Embryonic facial prominence (tissue), 1 donor: ENCODE measurements around the gene BCAP31.
"Not testable (repeated sequence)": the region's sequence is repeated elsewhere in the genome, so short reads cannot be mapped to it uniquely, and the experiment has no call there.

ENCODE experiments used
- DNase-seq: peaks from one replicate; pipeline ENCODE4 v3.0.0-alpha.2; 2016; ENCODE audit errors: extremely low spot score

BCAP31 gene

GRCh38 chrX:153763298-153763932 lies 39.2 kb upstream of the BCAP31 start:
- DNase-seq: no peak

GRCh38 chrX:153762626-153763173 lies 38.5 kb upstream of the BCAP31 start:
- no peak for DNase-seq

- DNase-seq: no peak
These were observed 37.7 kb upstream of the BCAP31 start for GRCh38 chrX:153761863-153762262.

GRCh38 chrX:153755136-153755535 lies 30.9 kb upstream of the BCAP31 start:
- no peak for DNase-seq

DNA sequence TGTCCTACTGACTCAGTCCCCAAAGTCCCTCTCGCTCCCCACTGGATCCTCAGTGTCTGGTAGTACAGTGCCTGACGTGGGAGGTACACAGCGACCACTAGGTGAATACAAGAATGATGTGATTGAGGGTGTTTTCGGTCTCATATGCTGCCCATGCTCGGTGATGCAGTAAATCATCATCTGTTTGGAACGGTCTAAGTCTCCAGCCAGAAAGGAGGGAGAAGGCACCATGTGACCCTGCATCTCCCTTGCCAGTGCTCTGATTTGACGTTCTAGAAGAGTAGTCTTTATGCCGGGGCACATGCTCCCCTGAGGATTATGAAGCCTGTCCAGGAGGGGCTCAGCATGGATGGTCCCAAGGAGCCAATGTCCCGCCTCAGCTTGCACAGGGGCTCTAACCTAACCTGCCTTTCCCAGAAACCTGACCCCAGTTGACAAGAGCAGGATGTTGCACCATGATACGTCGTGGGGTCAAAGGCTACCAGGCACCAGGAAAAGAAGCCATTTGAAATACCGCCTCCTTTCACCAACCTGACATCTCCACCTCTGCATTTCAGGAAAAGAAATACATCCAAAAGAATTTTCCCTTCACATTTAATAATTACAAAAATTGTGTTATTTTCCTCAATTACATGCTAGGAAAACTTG lies 26.1 kb upstream of the BCAP31 start:
- no peak for DNase-seq

DNA sequence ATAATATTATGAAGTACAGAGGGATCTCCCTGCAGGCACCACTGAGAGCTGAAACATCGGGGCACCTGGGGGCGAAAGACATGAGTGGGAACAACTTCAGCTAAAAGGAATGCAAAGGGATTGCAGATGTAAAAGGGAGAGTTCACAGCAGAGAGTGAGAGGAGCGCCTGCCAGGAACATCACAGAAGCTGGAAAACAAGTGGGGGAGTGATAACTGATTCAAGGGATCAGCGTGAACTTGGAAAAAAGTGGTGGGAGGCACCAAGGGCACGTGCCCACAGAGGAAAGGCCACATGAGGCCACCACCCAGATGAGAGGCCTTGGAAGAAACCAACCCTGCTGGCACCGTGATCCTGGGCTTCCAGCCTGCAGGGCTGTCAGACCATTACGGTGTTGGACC lies 24.8 kb upstream of the BCAP31 start:
- DNase-seq: not testable (repeated sequence)

DNA sequence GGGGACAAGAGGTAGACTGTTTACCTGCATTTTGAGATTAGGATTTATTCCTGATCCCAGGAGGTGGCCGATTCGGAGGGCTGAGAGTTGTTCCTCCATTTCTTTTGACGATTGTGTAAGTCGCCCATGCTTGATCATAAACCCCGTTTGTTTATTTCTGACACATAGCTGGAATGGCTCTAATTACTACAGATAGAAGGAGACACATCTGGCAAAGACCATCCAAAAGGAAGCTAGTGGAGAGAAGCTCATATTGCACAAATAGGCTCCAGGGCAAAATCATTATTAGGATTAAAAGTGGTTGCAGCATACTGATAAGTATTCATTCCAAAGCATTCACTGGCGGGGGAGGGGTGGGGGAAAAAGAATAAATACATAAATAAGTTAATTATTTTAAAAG lies 22.8 kb upstream of the BCAP31 start:
- not testable (repeated sequence) for DNase-seq

DNA sequence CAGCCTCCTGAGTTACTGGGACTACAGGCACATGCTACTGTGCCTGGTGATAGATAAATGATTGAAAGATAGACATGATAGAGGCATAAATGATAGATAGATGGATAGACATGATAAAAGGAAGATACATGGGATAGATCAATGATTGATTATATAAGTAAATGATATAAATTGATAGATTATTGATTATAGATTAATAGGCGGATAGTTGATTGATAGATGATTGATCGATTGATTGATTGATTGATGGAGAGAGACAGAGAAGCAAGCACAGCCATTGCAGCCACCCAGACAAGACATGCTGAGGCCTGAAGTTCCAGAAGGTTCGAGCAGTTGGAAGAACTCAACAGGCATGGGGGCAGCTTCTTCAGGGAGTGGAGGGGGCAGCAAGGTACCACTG lies 22.2 kb upstream of the BCAP31 start:
- no peak for DNase-seq

DNA sequence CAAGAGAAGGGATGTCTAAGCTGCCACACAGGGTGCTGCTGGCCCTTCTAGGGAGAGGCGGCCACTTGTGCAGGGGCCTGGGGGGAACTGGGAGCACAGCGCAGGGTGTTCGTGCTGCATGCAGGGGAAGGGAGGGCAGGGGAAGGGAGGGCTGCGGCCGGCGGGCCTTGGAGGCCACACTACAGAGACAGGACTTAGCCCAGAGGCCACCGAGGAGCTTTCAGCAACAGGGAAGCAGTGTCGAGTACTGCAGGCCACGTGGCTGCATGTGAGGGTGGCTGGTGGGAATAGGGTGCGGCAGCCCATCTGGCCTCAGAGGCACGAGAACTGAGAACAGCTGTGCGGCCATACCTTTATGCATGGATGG lies 20.9 kb upstream of the BCAP31 start:
- not testable (repeated sequence) for DNase-seq

DNA sequence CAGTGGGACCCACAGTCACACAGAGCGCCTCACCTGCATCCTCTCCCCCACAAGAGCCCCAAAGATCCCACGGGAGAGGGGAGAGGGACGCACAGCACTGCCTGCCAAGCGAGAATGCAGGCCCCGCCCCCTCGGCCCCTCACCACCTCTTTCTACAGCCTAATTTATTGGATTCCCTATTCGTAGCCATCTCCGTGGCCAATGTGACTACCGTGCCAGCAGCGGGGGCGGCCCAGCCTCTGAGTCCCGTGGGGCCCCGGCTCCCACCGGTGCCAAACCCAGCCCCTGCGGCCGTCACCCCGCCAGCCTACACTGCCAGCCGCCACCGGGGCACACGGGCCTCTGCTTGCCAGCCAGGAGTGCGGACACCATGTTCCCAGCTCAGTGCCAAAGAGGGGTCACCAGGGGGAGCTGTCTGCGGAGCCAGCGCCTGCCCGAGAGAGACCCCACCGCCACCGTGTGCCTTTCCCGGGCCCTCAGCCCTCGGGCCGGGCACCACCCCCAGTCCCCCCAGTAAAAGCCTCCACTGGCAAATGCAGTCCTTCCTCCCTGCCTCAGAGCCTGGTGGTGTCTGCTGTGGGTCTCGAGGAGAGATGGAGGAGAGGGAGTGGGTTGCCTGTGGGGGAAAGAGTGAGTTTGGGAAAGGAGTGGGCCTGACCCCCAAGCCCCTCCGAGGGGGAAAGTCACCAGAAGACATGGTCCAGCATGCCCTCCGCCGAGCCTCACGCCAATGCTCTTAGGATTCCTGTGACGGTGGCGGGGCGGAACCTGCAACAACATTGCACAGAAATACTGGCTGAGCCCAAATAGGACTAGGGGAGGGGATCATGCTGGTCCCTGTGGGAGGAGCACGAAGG lies 20.3 kb upstream of the BCAP31 start:
- no peak for DNase-seq

DNA sequence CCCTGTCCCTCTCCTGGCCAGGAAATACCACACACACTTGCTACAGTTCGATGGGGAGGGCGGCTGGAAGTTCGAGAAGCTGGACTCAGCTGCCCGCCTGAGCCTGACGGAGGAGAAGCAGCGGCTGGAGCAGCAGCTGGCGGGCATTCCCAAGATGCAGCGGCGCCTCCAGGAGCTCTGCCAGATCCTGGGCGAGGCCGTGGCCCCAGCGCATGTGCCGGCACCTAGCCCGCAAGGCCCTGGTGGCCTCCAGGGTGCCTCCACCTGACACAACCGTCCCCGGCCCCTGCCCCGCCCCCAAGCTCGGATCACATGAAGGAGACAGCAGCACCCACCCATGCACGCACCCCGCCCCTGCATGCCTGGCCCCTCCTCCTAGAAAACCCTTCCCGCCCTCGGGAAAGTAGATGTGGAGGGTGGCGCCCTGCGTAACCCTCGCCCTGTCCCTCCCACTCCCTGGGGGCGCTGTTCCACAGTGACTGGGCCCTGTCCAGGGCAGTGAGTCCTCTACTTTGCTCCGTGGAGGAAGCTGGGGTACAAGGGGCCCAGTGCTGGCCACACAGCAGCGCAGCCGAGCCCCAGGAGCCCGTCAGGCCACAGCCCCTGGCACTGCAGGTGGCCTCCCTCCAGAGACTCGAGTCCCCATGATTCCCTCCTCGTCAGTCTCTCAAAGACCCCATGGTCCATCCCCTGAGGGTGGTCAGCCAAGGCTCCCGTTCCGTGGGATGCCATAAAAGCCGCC lies 19.5 kb upstream of the BCAP31 start:
- DNase-seq: not testable (repeated sequence)

- not testable (repeated sequence) for DNase-seq
These were observed 18.7 kb upstream of the BCAP31 start for GRCh38 chrX:153742796-153743467.

GRCh38 chrX:153742111-153742510 lies 17.9 kb upstream of the BCAP31 start:
- not testable (repeated sequence) for DNase-seq

- no peak for DNase-seq
These were observed 17.3 kb upstream of the BCAP31 start for GRCh38 chrX:153741446-153741845.

DNA sequence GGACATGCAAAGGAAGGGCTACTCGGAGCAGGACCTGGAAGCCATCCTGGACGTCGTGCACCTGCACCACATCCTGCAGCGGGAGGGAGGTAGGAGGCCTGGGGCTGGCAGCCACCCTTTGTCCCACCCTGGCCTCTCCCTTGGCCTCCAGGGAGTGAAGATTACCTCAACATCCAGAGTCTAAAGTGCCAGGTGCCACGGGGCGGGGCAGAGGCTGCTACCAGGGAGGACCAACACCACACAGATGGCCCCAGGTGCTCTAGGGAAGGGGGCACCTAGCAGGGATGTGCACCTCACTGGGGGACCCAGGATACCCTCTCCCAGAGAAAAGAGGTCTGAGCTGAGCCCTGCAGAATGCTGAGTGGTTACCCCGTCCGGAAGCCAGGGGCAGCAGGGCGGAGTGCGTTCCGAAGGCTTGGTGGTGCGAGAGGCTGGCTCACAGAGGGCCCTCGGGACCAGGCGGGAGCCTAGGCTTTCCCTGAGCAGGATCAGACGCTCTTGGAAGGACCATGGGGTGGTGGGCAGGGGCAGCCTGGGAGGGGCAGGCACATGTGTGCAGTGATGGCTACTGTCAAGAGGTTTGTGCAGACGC lies 16.5 kb upstream of the BCAP31 start:
- no peak for DNase-seq

DNA sequence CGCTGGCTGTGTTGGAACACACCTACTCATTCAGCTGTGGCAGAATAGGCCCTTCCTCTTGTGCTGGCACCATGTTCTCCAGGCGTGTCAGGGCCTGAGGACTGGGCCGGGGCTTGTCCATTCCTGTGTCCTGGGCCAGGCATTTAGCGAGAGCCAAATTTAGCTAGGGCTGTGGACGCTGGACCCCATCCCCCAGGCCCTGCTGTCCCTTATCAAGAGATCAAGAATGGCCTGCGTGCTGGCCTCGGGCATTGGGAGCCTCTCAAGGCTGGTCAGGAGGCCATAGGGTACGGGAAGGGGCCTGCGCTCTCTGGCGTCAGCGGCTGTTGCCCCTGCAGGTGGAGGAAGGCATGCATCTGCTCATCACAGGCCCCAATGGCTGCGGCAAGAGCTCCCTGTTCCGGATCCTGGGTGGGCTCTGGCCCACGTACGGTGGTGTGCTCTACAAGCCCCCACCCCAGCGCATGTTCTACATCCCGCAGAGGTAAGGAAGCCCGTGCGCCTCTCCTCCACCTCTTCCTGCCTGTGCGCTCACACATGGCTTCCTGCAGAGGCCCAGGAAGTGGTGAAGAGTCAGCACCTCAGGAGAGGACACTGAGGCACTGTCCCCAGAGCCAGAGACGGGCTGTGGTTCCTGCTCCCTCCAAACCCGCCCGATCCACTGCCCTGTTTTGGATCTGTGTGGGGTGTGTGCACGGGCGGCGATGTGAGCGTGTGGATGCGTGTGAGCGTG lies 15.7 kb upstream of the BCAP31 start:
- no peak for DNase-seq

- DNase-seq: no peak
These were observed 13.9 kb upstream of the BCAP31 start for GRCh38 chrX:153738056-153738605.

DNA sequence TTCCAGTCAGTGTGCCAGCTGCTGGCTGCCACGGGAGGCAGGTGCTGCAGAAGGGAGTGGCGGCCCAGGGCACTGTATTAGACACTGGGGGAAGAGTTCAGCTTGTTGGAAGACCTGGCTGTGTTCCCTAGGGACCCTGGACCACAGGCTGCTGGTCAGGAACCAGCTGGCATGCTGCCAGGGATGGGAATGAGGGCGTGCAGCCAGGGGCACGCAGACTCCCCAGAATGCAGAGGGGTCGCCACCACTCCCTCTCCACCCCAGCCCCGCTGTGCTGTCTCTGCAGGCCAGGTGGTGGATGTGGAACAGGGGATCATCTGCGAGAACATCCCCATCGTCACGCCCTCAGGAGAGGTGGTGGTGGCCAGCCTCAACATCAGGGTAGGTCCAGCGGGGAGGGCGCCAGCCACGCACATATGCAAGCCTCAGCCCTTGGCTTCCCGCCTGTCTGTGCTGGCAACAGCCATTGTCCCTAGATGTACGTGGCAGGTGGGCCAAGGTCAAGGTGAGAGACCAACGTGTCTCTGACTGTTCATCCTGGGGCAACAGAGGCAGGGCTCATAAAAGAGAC lies 12.8 kb upstream of the BCAP31 start:
- no peak for DNase-seq

GRCh38 chrX:153736071-153736820 lies 12.1 kb upstream of the BCAP31 start:
- no peak for DNase-seq
